Measurements from ENCODE around the gene HOXD11.

The HOXD11 gene

DNA sequence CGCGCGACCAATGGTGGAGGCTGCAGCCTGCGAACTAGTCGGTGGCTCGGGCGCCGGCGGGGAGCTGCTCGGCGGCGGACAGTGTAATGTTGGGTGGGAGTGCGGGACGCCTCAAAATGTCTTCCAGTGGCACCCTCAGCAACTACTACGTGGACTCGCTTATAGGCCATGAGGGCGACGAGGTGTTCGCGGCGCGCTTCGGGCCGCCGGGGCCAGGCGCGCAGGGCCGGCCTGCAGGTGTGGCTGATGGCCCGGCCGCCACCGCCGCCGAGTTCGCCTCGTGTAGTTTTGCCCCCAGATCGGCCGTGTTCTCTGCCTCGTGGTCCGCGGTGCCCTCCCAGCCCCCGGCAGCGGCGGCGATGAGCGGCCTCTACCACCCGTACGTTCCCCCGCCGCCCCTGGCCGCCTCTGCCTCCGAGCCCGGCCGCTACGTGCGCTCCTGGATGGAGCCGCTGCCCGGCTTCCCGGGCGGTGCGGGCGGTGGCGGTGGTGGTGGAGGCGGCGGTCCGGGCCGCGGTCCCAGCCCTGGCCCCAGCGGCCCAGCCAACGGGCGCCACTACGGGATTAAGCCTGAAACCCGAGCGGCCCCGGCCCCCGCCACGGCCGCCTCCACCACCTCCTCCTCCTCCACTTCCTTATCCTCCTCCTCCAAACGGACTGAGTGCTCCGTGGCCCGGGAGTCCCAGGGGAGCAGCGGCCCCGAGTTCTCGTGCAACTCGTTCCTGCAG is 15.8 kb downstream of the HOXD11 start, which contains the start of gene HOXD9:
TSS of gene HOXD9 (plus strand) at position 37 of the 728 bp plus-strand sequence. CDS start at position 87, 50 bp downstream.
- DNase-seq = no peak

DNA sequence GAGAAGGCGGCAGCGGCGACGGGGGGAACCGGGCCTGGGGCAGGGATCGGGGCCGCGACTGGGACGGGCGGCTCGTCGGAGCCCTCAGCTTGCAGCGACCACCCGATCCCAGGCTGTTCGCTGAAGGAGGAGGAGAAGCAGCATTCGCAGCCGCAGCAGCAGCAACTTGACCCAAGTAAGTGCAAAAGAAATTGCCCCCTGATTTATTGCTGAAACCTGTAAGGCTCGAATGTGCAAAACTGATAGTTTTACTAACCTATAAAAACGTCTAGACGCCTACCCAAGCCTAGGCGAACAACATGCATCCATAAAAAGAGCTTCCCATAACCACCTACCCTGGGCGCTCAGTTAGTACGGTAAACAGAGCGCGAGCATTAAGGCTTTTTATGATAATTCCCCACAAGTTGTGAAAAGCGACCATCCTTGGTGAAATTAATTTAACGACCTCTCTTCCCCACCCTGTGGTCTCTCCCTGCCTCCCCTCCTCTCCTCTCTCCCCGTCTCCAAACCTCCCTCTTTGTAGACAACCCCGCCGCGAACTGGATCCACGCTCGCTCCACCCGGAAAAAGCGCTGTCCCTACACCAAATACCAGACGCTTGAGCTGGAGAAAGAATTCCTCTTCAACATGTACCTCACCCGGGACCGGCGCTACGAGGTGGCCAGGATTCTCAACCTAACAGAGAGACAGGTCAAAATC is 16.5 kb downstream of the HOXD11 start:
- no peak for DNase-seq

DNA sequence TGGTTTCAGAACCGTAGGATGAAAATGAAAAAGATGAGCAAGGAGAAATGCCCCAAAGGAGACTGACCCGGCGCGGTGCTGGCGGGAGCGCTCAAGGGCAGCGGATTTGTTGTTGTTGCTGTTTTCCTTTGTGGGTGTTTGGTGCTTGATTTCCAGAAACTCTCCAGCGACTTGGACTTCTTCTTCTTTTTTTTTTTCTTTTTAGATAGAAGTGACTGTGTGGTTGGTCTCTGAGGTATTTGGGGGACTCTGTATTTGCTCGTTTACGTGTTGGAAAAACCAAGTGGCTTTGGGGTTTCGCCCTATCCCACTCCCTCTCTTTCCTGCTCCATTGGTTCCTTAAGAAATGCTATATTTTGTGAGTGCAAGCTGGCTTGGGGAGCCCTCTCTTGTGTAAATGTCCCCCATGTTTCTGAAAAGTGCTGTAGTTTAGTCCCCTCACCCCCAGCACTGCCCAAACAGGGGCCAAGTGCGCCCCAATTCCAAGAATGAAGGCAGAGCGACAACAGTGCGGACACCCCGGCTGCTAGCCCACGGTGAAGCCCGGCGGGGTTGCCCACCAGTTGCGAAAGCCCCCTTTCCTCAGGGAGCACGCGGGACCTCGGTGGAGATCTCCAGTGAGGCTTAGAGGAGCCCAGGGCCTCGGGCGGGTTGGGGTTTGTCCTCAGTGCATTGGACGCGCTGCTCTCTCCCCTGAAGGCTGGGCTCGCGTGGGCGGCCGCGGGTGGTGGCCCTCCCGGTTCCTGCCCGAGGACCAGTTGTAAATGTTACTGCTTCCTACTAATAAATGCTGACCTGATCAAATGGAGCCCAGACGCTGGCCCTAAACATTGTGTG is 17.2 kb downstream of the HOXD11 start:
- DNase-seq = no peak

DNA sequence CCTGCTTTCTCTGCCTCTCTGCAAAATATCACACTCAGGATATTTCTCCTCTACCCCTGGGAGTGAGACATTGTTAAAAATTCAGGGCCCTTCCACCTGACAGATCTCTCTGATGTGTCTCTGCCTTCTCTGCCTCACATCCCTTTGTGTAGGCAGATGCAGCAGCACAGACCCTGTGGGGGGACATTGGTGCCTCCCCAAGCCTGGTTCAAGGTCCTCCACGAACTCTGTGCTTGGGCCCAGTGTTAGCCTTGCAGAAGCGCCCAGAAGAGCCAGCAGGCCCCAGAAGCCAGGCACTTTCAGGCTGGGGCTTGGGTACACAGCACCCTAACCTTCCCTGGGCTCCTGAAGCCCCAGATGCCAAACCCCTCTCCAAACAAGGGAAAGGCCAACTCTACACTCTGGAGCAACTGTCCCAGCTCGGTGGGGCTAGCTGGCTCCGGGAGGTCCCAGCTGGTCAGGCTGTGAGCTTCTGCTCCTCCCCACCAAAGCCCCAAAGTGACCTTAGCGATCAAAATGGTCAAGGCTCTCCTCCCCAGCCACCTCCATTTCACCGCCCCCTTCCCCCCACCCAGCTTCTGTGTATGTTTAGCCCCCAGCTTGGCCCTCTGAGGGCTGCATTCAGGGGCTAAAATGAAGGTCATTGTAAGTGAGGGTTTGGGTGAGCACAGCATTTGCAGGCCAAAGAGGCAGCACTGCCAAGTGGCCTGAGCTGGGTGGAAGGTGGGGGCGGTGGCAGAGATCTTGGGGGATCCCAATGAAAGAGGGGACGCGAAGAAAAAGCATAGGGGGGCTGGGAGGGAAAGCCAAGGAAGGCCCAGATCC is 18.1 kb downstream of the HOXD11 start:
- no peak for DNase-seq

DNA sequence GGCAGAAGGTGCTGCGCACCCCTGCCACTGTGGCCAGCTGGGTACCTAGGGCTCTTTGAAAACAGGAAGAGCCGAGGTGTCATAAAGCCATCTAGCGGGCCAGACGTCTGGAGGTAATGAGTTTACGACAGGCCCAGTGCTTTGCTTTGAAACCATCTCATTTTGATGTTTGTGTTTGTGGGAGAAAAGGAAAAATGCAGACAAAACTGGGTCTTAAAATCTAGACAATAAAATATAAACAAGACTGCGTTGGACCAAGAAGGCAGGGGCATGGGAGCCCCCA is 18.6 kb downstream of the HOXD11 start:
- DNase-seq = no peak

DNA sequence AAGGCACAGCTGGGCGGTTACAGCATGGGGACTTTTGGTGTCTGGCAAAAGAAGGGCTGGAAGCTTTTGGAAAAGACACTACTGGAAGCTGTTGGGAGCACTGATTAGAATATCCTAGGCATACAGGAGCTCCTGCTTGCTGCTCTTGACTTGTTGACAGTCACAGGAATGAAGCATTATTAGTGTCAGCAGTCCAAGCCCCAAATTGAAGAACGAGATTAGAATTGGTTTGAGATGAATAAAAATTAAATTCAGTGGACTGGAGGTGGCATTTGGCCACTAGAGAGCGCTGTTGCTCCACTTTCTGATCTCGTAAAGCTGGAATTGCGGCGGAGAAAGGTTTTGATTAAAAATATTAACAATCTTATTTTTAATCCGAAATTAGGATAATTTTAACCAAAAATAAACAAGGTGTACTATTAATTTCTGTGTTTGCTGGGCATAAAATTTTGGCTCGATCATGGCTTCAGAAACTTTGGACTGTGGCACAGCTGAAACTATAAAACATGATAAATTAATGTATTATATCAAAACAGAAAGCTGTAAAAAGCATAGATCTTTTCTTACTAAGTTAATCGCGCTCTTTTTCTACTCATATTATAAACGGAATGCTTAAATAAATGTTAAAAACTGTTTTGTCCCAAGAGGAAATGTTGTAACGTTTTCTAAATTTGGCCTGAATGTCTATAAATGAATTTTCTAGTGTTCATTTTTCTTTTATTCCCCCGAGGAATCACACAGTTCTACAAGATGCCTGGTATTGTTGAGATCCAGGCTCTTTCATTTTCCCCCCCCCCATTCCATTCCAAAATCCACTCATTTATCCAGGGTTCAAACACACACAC is 20.1 kb downstream of the HOXD11 start:
- peak; percentile 17 to 51 (median 30) for DNase-seq

DNA sequence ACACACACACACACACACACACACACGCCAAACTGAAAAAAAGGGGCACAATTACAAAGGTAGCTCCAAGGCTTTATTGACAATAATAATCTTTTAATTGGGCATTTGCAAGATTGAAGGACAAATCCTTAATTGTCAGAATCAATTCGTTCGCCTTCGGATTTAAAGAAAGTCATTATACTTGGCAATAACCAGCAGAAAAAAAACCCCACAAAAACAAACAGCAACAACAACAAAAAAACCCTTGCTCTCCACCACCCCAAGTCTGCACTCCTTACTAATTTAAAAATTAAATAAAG is 20.6 kb downstream of the HOXD11 start:
- DNase-seq = no peak

DNA sequence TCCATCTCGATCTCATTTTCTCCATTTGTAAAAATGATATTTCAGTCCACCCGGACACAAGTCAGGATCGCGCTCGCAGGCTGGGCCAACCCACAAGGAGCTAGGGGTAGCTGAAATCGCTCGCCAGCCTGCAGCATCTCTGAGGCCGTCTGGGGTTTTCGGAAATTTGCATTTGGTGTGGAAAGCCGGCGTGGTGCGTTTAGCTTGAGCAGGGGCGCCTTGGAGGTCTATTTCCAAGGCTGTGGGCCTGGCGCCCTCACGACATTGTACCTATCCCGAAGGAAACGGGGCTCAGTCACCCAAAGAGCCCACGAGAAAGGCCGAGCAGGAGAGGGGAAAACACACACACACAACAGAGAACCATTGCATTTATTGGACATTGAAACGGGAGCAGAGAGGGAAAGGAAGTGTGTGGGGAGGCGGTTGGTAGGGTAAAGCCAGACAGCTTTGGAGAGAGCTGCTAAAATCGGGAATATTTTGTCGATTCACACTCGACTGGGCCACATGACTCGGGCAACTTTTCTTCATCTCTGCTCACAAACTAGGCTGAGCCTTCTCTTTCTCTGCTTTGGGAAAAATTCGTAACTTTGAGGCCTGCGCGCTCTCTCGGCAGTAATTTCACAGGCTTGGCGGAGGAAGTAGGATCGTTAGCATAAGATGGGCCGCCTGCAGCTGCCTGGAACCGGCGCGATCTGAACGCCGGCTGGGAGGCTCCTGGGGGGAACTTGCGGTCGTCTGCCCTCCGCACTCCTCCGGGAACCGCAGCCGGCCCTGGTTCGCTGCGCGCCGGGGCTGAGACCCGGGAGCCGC is 21.3 kb downstream of the HOXD11 start:
- DNase-seq = no peak

DNA sequence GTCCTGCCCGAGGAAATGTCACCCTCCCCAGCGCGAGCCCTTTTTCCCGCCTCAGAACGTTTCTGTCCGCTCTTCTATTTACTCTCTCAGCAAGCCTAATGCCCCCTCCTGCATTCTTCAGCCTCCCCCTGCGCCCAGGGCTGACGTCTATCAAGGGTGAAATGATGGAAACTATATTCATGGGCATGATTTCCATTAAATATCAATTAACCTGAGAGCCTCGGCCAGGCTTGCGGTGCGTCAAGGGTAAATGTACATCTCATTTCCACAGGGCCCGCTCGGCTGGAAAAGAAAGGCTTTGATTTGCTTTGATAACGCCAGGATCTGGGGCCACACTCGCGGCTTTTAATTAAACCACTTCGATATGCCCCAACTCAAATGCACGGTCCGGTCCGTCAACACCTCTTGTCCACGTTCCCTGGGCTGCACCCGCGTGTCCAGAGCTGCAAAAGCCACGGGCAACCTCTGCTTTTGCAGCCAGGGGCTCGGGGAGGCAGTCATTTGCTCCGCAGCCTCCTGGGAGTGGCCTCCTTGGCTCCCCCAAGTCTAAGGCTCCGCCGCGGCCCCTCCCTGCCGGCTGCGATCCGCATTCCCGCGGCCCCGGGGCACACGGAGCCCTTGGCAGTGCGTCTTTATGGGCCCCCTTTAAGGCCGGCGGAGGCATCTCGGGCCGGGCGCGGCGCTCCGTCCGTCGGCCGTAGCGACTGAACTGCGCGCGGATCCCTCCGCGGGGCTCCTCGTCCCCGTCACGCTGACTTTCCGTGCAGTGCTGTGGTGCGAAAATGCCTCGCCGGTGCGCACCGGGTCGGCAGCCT is 22.1 kb downstream of the HOXD11 start, which contains the start of gene HOXD8:
TSS of gene HOXD8 (plus strand) at position 724 of the 815 bp plus-strand sequence. CDS start 662 bp downstream, outside the sequence.
- no peak for DNase-seq

DNA sequence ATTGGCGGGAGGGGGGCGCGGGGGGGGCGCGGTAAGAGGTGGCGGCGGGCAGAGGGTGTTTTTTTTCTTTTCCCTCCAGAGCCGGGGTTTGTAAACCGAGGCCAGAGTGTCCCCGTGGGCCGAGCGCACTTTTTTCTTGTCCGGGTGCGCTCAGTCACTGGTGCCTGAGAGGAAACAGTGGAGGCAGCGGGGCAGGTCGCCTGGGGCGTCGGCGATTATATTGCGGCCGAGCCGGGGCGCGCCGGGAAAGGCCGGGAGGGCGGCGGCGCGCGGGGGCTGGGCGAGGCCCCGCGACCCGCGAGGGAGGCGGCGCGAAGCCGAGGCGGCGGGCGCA is 22.7 kb downstream of the HOXD11 start:
- no peak for DNase-seq

DNA sequence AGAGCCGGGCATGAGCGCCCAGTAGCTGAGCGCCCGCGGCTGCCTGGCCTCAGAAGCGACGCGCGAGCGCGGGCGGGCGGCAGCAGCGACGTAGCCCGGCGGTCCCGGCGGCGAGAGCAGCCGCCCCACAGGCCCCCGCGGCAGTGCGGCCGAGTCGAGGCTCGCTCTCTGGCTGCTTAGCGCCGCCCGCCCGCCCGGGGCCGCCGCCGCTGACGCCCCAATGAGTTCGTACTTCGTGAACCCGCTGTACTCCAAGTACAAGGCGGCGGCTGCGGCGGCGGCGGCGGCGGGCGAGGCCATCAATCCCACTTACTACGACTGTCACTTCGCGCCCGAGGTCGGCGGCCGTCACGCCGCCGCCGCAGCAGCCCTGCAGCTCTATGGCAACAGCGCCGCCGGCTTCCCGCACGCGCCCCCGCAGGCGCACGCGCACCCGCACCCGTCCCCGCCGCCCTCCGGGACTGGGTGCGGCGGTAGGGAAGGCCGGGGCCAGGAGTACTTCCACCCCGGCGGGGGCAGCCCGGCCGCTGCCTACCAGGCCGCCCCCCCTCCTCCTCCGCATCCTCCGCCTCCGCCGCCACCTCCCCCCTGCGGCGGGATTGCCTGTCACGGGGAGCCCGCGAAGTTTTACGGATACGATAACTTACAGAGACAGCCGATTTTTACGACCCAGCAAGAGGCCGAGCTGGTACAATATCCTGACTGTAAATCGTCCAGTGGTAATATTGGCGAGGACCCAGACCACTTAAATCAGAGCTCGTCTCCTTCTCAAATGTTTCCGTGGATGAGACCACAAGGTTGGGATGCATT is 23.3 kb downstream of the HOXD11 start:
- no peak for DNase-seq

DNA sequence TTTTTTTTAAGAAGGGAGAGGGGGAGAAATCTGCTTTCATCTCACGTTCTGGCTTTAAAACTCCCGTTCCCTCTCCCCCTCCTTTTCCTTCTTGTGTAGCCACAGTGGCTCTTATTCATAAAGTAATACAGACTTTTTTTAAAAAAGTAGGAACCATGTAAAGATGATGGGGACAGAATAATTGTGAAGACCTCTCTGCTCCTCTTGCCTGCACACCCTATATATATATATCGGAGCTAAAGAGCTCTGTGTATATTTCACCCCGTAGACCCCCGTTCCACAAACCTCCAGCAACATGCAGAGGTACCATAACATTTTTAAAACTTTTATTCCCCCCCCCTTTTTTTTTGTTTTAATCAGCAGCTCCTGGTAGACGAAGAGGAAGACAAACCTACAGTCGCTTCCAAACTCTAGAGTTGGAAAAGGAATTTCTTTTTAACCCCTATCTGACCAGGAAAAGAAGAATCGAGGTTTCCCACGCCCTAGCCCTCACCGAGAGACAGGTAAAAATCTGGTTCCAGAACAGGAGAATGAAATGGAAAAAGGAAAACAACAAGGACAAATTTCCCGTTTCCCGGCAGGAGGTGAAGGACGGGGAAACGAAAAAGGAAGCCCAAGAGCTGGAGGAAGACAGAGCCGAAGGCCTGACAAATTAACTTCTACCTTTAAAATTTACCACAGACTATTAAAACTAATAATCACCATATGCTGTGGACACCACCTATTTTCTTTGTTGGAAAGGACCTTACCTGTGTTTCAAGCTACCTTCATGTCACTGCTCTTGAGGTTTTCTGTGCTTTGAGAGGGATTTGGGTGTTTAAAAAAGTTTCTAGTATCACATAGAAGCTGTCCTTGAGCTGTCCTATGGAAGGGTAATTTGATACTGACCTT is 24.1 kb downstream of the HOXD11 start:
- no peak for DNase-seq

DNA sequence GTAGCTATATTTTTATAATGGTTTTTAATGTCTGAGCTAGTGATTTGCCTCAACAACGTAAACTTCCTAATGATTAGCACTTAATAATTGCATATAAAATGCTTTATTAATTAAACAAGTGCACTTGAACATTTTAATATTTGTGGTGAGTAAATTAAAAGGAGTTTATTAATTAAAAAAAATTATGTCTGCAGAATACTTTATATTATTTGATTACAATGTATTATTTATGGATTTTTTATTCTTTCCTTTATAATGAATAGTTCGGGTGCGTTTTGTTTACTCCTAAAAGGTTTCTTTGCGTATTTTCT is 24.7 kb downstream of the HOXD11 start:
- no peak for DNase-seq

DNA sequence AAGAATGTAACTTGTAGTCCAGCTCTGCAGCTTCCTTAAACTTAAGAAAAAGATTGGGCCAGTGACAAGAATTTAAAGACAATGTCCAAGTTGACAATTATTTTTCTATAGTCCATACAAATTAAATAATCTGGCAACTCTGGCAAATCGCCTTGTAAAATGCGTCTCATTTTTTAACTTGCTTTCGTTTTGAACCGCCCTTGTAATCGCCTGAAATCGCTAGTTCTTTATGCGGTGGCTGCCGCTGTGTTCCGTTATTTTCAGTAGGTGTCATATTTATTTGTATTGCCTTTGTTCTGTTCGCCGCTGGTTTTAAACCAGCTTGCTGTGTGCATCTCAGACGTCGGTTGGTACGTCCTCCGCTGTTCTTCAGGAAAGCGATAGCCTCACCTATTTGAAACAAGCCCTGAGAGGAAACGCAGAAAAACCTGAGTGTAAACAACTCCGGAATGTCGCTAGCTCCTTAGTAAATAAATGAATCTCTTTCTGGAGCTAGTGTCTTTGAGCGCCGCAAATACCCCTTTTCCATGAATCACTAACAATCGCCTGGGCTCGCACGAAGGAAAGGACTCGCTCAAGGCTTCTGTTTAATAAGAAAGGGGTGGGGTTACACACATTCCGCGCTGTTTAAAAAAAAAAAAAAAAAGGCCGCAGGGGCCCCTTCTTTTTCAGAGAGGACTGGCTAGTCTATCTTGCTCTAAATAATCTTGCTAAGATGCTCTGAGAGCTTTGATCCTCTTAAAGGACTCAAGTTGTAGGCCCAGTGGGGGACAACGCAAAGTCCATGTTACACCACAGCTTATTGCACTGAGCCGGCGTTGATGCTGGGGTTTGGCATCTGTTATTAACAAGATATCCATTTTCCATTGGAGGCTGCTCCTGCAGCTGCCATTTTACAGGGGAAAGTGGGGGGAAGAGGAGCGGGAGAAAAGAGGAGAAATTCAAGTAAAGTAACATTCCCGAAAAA is 25.4 kb downstream of the HOXD11 start:
- DNase-seq = no peak

DNA sequence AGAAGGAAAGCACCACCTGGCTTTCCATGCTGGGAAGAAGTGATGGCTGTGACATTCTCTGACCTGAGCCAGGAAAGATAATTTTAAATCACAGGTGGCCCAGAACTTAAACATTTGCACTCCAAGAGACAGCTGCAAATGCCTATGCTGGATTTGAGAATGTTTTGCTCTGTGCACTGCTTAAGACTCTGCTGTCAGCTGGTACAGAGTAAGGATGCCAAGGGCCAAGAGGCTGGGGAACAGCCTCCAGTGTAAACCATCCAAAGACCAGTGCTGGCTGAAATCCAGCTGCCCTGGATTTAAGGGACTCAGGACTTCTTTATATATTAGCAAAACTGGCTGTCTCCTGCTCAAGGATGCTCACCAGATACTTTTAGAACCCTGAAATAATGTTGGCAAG is 26.3 kb downstream of the HOXD11 start:
- no peak for DNase-seq

DNA sequence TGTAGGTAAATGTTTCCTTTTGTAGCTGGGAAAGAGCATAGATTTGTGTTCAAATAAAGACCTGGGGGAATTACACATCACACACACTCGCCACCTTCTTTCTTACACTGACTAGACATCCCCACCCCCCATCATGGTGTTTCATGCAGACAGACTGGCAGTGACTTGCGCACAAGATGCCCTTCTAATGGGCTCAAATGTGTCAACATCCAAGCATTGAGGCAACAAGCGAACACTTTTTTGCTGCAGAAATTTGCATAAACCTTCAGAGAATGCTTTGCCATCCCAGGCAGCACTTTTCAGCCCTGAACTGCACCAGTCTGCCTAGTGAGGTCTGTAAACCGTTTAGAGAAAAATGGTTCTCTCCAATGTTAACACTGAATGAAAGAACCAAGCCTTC is 27.0 kb downstream of the HOXD11 start:
- no peak for DNase-seq

DNA sequence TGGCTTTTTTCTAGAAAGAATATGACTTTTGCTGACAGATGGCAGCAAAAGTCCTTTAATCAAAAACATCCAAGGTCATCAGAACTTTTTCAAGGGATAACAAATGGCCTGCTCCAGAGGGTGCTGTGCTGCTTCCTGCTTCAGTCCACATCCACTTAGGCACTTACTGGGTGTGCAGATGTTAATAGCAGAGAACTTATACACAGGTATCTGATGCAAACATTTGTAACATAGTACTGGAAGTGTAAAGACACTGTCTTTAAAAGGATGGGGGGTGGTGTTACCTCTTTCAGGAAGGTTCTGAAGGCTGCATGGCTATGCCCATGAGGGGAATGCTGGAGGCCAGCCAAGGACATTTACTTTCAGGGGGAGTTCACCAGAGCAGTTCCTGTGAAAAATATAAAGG is 28.0 kb downstream of the HOXD11 start:
- no peak for DNase-seq
